ENCODE results near the gene EPM2A.

GRCh38 chr6:145588981-145589380 lies 146.3 kb downstream of the EPM2A start:
- no peak for TF ChIP-seq CTCF (IDR thresholded peaks at IDR 0.05 in 2 of 3, conservative IDR thresholded peaks at IDR 0.05 in 1 of 3; ENCODE audit: control insufficient read depth in 2 of 3, extremely low read depth in 1 of 3, insufficient read depth in 1 of 3, low read depth in 3 of 3, low read length in 3 of 3)
- no peak for TF ChIP-seq EP300 (IDR thresholded peaks at IDR 0.05; ENCODE audit: borderline replicate concordance in 1 of 2, control insufficient read depth in 1 of 2, low read depth in 2 of 2, low read length in 2 of 2)
